Lower leg skin (tissue), 3 donors: Measurements from ENCODE around the gene DENND1A.

Experiments used
- CTCF ChIP-seq, 3 donors: fragments of 450-650 bp; IDR thresholded peaks; one replicate each; pipeline ENCODE4 v1.5.1; 2016; ENCODE audit warnings: antibody characterized with exemption in 3 of 3, mild to moderate bottlenecking in 3 of 3, moderate library complexity in 2 of 3
- POLR2A ChIP-seq, 2 donors: fragments of 450-650 bp; IDR thresholded peaks; one replicate each; pipeline ENCODE4 v1.6.1; 2016 to 2017; ENCODE audit warnings: antibody characterized with exemption in 2 of 2, mild to moderate bottlenecking in 1 of 2, moderate library complexity in 1 of 2

- TF ChIP-seq CTCF (IDR thresholded peaks at IDR 0.05), result no peak
- TF ChIP-seq POLR2A (IDR thresholded peaks at IDR 0.05), result no peak
Measured at GRCh38 chr9:123647145-123647544, 282.8 kb downstream of the DENND1A start.
